Measurements from ENCODE around the gene WDR72.

The WDR72 gene

DNA sequence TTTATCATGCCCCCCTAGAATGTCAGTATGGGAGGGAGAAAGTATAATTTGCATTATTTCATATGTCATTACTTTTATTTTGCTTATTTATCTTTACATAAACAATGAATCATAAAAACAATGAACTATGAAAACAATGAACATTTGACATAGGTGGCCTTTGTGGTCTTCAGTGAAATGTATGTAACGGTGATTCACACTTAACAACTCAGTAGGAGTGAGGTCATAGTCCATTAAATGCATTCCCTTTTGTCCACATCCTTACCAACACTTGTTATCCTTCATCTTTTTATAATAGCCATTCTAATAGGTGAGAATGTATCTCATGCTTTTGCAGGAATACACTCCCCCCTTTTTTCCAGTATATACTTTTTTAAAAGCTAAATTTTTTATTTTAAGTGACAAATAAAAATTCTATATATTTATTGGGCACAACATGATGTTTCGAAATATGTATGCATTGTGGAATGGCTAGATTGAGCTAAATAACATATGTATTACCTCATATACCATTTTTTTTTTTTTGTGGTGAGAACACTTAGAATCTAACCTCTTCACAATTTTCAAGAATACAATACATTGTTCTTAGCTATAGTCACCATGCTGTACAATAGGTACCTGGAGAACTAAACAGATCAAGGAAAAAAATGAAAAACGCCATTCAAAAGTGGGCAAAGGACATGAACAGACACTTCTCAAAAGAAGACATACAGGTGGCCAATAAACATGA, 189.5 kb downstream of the WDR72 start:
- Histone ChIP-seq H3K27ac (ENCODE audit: low read depth, low read length) (no peak overlapping the region), H3K27me3 (ENCODE audit: control insufficient read depth in 1 of 2, insufficient read depth in 2 of 2, low read length in 2 of 2) (no peaks in the 10 kb centered on the region), H3K9me3 (ENCODE audit: control insufficient read depth in 1 of 2, low read length in 2 of 2) (no peaks in the 10 kb centered on the region), H3K4me1 (ENCODE audit: control insufficient read depth in 1 of 2, insufficient read depth in 2 of 2, low read length in 2 of 2) (no peaks in the 10 kb centered on the region), H3K36me3 (ENCODE audit: control insufficient read depth in 1 of 2, insufficient read depth in 2 of 2, low read length in 2 of 2) (no peaks in the 10 kb centered on the region), H3K4me3 (ENCODE audit: low read depth in 1 of 2, low read length in 2 of 2) (no peak overlapping the region), H3K9ac (ENCODE audit: low read depth in 1 of 2, low read length in 2 of 2) (no peak overlapping the region)

DNA sequence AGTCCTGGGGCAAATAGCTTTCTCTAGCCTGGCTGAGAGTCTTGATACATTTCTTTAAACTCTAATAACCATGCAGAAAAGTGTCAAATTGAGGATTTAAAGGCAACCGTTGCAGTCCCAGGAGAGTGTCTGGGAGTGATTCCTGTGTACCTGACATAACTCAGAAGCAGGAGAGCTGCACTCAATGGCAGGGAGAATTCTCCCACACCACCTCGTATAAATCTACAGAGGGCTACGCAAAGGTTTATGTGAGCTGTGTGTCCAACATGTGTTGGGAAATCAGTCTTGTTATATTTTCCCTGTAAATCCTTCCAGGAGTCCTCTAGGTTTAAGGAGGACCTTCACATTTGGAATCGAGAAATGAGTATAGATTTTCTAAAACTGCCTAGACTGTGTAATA, 192.6 kb downstream of the WDR72 start:
- no peaks in the 10 kb centered on the region for H3K4me1 ChIP-seq (ENCODE audit: control insufficient read depth in 1 of 2, insufficient read depth in 2 of 2, low read length in 2 of 2)
- no peak overlapping the region for H3K27ac ChIP-seq (ENCODE audit: low read depth, low read length)
- no peaks in the 10 kb centered on the region for H3K9me3 ChIP-seq (ENCODE audit: control insufficient read depth in 1 of 2, low read length in 2 of 2)
- no peak overlapping the region for H3K4me3 ChIP-seq (ENCODE audit: low read depth in 1 of 2, low read length in 2 of 2)
- no peaks in the 10 kb centered on the region for H3K36me3 ChIP-seq (ENCODE audit: control insufficient read depth in 1 of 2, insufficient read depth in 2 of 2, low read length in 2 of 2)
- H3K9ac ChIP-seq (ENCODE audit: low read depth in 1 of 2, low read length in 2 of 2) = no peak overlapping the region
- no peaks in the 10 kb centered on the region for H3K27me3 ChIP-seq (ENCODE audit: control insufficient read depth in 1 of 2, insufficient read depth in 2 of 2, low read length in 2 of 2)

DNA sequence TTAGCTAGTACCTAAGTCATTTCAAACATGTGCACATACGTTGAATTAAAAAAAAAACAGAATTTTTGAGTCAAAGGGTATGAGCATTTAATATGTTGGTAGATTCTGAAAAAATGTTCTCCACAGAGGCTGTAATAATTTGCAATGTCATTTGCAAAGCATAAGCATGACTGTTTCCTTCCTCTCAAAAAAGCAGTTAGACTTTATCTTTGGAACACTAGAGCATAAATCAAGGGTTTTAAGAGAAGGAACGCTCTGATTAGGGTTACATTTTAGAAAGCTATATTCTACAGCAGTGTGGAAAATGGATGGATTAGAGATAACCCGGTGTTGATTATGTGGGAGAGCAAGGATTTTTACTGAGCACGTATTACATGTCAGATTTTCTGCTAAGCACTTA, 193.7 kb downstream of the WDR72 start:
- no peak overlapping the region for H3K27ac ChIP-seq (ENCODE audit: low read depth, low read length)
- H3K4me3 ChIP-seq (ENCODE audit: low read depth in 1 of 2, low read length in 2 of 2) = no peak overlapping the region
- no peaks in the 10 kb centered on the region for H3K9me3 ChIP-seq (ENCODE audit: control insufficient read depth in 1 of 2, low read length in 2 of 2)
- H3K36me3 ChIP-seq (ENCODE audit: control insufficient read depth in 1 of 2, insufficient read depth in 2 of 2, low read length in 2 of 2) = no peaks in the 10 kb centered on the region
- no peak overlapping the region for H3K9ac ChIP-seq (ENCODE audit: low read depth in 1 of 2, low read length in 2 of 2)
- no peaks in the 10 kb centered on the region for H3K27me3 ChIP-seq (ENCODE audit: control insufficient read depth in 1 of 2, insufficient read depth in 2 of 2, low read length in 2 of 2)
- peaks cover 2 to 4% of the 10 kb centered on the region in 2 donors for H3K4me1 ChIP-seq (ENCODE audit: control insufficient read depth in 1 of 2, insufficient read depth in 2 of 2, low read length in 2 of 2)

DNA sequence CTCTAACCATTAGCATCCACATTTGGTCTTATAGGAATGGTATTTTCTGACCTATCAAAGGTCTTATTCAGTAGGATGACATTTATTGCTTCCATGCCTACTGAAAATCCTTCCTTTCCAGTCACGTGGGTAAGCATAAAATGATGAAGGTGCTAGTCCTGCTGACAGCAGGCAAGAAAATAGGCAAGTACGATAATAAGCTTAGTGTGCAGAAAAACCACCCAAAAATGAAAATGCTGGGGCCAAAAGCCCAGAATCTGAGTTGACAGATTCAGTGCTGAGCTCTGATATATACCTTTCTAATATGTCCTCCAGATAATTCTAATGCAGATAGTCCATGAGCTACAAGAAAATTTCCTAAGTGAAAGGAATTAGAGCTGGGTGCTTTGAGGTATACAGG, 194.8 kb downstream of the WDR72 start:
- Histone ChIP-seq H3K9me3 (ENCODE audit: control insufficient read depth in 1 of 2, low read length in 2 of 2) (no peaks in the 10 kb centered on the region), H3K9ac (ENCODE audit: low read depth in 1 of 2, low read length in 2 of 2) (no peak overlapping the region), H3K27me3 (ENCODE audit: control insufficient read depth in 1 of 2, insufficient read depth in 2 of 2, low read length in 2 of 2) (no peaks in the 10 kb centered on the region), H3K4me3 (ENCODE audit: low read depth in 1 of 2, low read length in 2 of 2) (no peak overlapping the region), H3K4me1 (ENCODE audit: control insufficient read depth in 1 of 2, insufficient read depth in 2 of 2, low read length in 2 of 2) (peaks cover 11 to 13% of the 10 kb centered on the region in 2 donors), H3K36me3 (ENCODE audit: control insufficient read depth in 1 of 2, insufficient read depth in 2 of 2, low read length in 2 of 2) (no peaks in the 10 kb centered on the region), H3K27ac (ENCODE audit: low read depth, low read length) (no peak overlapping the region)

- Histone ChIP-seq H3K9me3 (ENCODE audit: control insufficient read depth in 1 of 2, low read length in 2 of 2) (no peaks in the 10 kb centered on the region), H3K36me3 (ENCODE audit: control insufficient read depth in 1 of 2, insufficient read depth in 2 of 2, low read length in 2 of 2) (no peaks in the 10 kb centered on the region), H3K4me3 (ENCODE audit: low read depth in 1 of 2, low read length in 2 of 2) (no peak overlapping the region), H3K9ac (ENCODE audit: low read depth in 1 of 2, low read length in 2 of 2) (no peak overlapping the region), H3K27ac (ENCODE audit: low read depth, low read length) (no peak overlapping the region), H3K4me1 (ENCODE audit: control insufficient read depth in 1 of 2, insufficient read depth in 2 of 2, low read length in 2 of 2) (peaks cover 18 to 23% of the 10 kb centered on the region in 2 donors), H3K27me3 (ENCODE audit: control insufficient read depth in 1 of 2, insufficient read depth in 2 of 2, low read length in 2 of 2) (no peaks in the 10 kb centered on the region)
Measured at GRCh38 chr15:53563627-53564026, 195.8 kb downstream of the WDR72 start.

- no peak overlapping the region for H3K27ac ChIP-seq (ENCODE audit: low read depth, low read length)
- H3K4me1 ChIP-seq (ENCODE audit: control insufficient read depth in 1 of 2, insufficient read depth in 2 of 2, low read length in 2 of 2) = peaks cover 18 to 23% of the 10 kb centered on the region in 2 donors
- no peaks in the 10 kb centered on the region for H3K9me3 ChIP-seq (ENCODE audit: control insufficient read depth in 1 of 2, low read length in 2 of 2)
- peak overlapping the region in 1 of 2 donors; percentile 45 for H3K4me3 ChIP-seq (ENCODE audit: low read depth in 1 of 2, low read length in 2 of 2)
- no peaks in the 10 kb centered on the region for H3K27me3 ChIP-seq (ENCODE audit: control insufficient read depth in 1 of 2, insufficient read depth in 2 of 2, low read length in 2 of 2)
- H3K9ac ChIP-seq (ENCODE audit: low read depth in 1 of 2, low read length in 2 of 2) = no peak overlapping the region
- H3K36me3 ChIP-seq (ENCODE audit: control insufficient read depth in 1 of 2, insufficient read depth in 2 of 2, low read length in 2 of 2) = no peaks in the 10 kb centered on the region
Measured at GRCh38 chr15:53559364-53560277, 199.8 kb downstream of the WDR72 start.

GRCh38 chr15:53558384-53558783, 201.1 kb downstream of the WDR72 start:
- Histone ChIP-seq H3K9ac (ENCODE audit: low read depth in 1 of 2, low read length in 2 of 2) (no peak overlapping the region), H3K27me3 (ENCODE audit: control insufficient read depth in 1 of 2, insufficient read depth in 2 of 2, low read length in 2 of 2) (no peaks in the 10 kb centered on the region), H3K4me3 (ENCODE audit: low read depth in 1 of 2, low read length in 2 of 2) (no peak overlapping the region), H3K9me3 (ENCODE audit: control insufficient read depth in 1 of 2, low read length in 2 of 2) (no peaks in the 10 kb centered on the region), H3K27ac (ENCODE audit: low read depth, low read length) (no peak overlapping the region), H3K36me3 (ENCODE audit: control insufficient read depth in 1 of 2, insufficient read depth in 2 of 2, low read length in 2 of 2) (no peaks in the 10 kb centered on the region), H3K4me1 (ENCODE audit: control insufficient read depth in 1 of 2, insufficient read depth in 2 of 2, low read length in 2 of 2) (peaks cover 18 to 23% of the 10 kb centered on the region in 2 donors)

GRCh38 chr15:53555226-53555625, 204.2 kb downstream of the WDR72 start:
- Histone ChIP-seq H3K9me3 (ENCODE audit: control insufficient read depth in 1 of 2, low read length in 2 of 2) (no peaks in the 10 kb centered on the region), H3K4me3 (ENCODE audit: low read depth in 1 of 2, low read length in 2 of 2) (no peak overlapping the region), H3K27ac (ENCODE audit: low read depth, low read length) (no peak overlapping the region), H3K27me3 (ENCODE audit: control insufficient read depth in 1 of 2, insufficient read depth in 2 of 2, low read length in 2 of 2) (no peaks in the 10 kb centered on the region), H3K36me3 (ENCODE audit: control insufficient read depth in 1 of 2, insufficient read depth in 2 of 2, low read length in 2 of 2) (no peaks in the 10 kb centered on the region), H3K9ac (ENCODE audit: low read depth in 1 of 2, low read length in 2 of 2) (no peak overlapping the region), H3K4me1 (ENCODE audit: control insufficient read depth in 1 of 2, insufficient read depth in 2 of 2, low read length in 2 of 2) (peaks cover 20 to 29% of the 10 kb centered on the region in 2 donors)

- Histone ChIP-seq H3K4me1 (ENCODE audit: control insufficient read depth in 1 of 2, insufficient read depth in 2 of 2, low read length in 2 of 2) (peaks cover 14 to 23% of the 10 kb centered on the region in 2 donors), H3K36me3 (ENCODE audit: control insufficient read depth in 1 of 2, insufficient read depth in 2 of 2, low read length in 2 of 2) (no peaks in the 10 kb centered on the region), H3K9me3 (ENCODE audit: control insufficient read depth in 1 of 2, low read length in 2 of 2) (no peaks in the 10 kb centered on the region), H3K9ac (ENCODE audit: low read depth in 1 of 2, low read length in 2 of 2) (no peak overlapping the region), H3K27me3 (ENCODE audit: control insufficient read depth in 1 of 2, insufficient read depth in 2 of 2, low read length in 2 of 2) (no peaks in the 10 kb centered on the region), H3K4me3 (ENCODE audit: low read depth in 1 of 2, low read length in 2 of 2) (peak overlapping the region; percentile 29 to 42), H3K27ac (ENCODE audit: low read depth, low read length) (no peak overlapping the region)
Measured at GRCh38 chr15:53549697-53550305, 209.7 kb downstream of the WDR72 start.

DNA sequence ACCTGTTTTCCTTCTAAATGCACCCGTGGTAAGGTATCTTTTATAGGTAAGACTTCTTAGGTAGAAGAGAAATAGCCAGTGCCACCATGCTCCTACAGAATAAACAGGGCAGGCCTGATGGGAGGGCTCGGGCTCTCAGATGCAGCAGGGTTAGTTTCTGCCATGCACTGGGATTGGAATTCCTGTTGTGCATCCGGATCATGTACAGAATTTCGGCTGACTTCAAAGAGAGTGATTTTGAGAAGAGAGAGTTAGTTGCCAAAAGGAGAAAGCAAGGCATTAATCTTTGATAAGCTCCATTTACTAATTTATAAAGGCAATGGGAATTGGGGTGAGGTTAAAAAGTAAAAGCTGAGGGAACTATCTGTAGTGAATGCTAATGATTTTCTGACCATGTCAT, 211.2 kb downstream of the WDR72 start:
- Histone ChIP-seq H3K36me3 (ENCODE audit: control insufficient read depth in 1 of 2, insufficient read depth in 2 of 2, low read length in 2 of 2) (no peaks in the 10 kb centered on the region), H3K27ac (ENCODE audit: low read depth, low read length) (no peak overlapping the region), H3K9me3 (ENCODE audit: control insufficient read depth in 1 of 2, low read length in 2 of 2) (no peaks in the 10 kb centered on the region), H3K9ac (ENCODE audit: low read depth in 1 of 2, low read length in 2 of 2) (no peak overlapping the region), H3K4me1 (ENCODE audit: control insufficient read depth in 1 of 2, insufficient read depth in 2 of 2, low read length in 2 of 2) (peaks cover 14 to 23% of the 10 kb centered on the region in 2 donors), H3K4me3 (ENCODE audit: low read depth in 1 of 2, low read length in 2 of 2) (no peak overlapping the region), H3K27me3 (ENCODE audit: control insufficient read depth in 1 of 2, insufficient read depth in 2 of 2, low read length in 2 of 2) (no peaks in the 10 kb centered on the region)
